HG03064 (cell line): ENCODE data around the gene CASS4.

Experiments used
- ATAC-seq: cut with Tn5 transposase; IDR thresholded peaks from one replicate; pipeline ENCODE4 v1.9.1; 2021; ENCODE audit warnings: low read depth; ENCODE audit not compliant: unreplicated experiment

The CASS4 gene

DNA sequence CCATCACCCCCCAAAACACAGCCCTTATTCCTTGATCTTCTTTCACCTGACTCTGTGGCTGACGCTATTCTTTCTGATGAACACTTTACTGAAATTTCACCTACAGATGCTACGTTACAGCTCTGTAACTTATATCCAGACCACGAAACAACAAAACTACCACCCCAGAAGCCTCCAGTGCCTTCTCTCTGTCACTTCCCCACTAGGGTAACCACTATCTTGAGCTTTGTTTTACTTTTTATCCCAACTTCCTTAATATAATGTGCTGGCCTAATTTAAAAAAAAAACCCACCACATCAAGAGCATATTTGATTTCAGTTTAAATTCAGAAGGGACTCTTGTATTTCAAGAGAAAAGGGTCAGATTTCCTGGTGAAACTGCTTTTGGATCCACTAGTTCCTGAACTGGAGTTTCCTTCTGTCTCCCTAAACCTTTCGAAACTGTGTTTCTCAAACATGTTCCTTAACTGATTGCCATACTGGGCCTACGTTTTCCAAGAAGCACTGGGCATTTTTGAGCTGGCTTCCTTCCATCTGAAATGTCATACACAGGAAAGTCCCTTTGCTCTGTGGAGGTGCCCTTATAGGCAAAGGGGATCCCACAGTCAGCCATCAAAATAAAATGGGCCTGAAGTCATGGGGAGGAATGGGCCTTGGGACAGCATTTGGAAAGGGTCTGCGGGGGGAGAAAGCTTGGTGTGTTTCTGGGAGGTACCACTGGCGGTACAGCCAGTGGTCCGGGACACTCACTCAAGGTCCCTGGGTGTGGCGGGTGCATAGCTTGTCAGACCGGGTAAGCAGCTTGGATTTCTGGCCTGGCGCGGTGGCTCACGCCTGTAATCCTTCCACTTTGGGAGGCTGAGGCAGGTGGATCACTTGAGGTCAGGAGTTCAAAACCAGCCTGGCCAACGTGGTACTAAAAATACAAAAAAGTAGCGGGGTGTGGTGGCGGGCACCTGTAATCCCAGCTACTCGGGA lies 30.6 kb downstream of the CASS4 start:
- ATAC-seq: no peak

DNA sequence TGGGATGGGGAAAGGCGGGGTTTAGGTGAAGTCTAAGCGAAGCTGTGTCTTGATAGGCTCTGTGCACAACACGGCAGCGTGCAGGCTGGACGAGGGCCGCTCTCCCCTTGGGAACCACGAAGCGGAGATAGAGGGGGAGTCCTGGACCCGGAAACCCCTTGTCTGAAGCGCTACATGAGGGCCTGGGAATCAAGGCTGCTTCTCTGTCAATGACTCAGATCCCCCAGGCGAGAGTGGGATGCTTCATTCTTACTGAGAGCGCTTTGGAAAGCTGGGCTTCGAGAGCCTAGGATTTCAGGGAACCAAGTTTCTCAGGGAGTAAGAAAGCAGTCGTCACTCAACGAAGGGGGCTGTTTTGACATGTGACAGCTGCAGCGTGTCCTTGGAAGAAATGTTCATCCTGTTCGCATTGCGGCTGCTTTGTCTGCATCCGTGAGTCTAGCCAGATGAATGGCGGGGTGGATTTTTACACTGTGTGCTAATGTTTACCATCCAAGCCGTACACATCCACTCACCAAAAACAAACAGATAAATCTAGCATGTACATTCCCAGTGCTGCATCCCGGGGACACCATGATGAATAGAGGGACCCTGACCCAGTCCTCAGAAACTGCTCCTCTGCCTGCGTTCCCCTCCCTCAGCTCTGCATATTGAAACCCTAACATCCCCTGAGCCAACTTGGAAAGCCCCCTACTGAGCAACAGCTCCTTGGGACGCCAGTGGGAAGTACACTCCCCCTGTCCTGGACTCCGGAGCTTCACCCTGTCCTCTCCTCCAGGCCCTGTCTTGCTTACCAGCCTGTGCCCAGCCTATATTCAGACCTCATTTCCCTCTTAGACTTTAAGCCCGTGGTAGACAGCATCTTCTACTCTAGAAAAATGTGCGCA lies 31.8 kb downstream of the CASS4 start:
- ATAC-seq: no peak

DNA sequence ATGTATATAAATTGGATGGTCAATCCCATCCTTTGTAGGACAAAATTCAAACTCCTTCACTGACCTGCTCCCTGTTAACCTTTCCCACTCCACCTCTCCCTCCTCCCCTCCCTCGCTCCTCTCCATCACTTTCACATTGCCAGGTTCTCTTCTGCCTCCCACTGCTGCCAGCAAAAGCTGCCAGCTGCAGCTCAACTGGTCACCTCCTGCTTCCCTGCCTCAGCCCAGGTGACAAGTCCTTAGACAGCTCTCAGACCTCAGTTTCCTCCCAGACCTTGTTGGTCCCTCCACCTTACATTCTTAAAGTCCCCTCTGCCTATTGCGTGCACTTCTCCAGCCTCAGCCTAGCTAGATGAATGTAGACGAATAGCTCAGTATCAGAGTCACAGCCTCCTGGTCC lies 33.1 kb downstream of the CASS4 start:
- no peak for ATAC-seq

DNA sequence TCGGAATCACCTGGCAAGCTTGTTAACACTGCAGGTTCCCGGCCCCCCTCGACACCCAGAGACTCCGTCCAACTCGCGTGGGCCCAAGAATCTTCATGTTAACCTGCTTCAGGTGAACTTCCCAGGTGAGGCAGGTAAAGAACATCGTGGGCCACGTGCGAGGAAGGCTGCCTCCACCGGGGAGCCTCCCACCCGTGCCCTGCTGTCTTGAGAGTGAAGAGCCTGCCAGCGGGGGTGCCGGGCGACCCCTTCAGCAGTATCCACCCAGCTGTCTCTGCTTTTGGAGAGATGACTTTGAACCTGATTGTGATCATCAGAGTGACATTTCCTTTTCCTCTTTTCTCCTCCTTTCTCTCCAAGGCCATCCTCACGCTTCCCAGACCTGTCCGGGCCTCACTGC lies 33.5 kb downstream of the CASS4 start:
- ATAC-seq: no peak

DNA sequence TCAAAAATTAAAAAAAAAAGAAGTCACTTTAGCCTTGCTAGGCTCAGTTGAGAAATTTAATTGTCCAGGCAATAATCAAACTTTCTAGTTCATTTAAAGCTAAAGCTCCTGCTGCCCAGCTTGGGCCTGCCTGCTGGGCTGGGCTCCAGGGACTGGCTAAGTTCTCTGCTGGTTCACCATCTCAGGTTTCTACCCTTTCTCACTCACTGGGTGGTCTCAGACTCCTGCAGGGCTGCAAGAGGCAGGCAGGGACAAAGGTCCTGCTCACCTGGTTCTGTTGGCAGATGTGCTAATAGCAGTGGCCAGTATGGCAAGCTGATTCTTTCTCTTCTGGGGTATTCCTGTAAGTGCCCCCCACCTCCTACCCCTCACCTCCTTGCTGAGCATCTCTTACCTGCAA lies 35.2 kb downstream of the CASS4 start:
- ATAC-seq: no peak

DNA sequence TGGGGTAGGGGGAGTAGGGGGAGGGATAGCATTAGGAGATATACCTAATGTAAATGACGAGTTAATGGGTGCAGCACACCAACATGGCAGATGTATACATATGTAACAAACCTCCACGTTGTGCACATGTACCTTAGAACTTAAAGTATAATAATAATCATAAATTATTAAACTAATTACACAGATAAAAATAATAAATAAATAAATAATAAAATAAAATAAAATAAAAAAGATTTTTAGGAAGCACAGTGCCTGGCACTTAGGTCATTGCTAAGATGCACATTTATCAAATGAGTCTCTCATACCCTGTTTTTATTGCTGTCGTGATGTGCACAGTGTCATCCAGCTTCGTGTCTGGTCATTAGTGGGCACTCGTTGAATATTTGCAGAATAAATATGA lies 37.4 kb downstream of the CASS4 start:
- ATAC-seq: no peak

DNA sequence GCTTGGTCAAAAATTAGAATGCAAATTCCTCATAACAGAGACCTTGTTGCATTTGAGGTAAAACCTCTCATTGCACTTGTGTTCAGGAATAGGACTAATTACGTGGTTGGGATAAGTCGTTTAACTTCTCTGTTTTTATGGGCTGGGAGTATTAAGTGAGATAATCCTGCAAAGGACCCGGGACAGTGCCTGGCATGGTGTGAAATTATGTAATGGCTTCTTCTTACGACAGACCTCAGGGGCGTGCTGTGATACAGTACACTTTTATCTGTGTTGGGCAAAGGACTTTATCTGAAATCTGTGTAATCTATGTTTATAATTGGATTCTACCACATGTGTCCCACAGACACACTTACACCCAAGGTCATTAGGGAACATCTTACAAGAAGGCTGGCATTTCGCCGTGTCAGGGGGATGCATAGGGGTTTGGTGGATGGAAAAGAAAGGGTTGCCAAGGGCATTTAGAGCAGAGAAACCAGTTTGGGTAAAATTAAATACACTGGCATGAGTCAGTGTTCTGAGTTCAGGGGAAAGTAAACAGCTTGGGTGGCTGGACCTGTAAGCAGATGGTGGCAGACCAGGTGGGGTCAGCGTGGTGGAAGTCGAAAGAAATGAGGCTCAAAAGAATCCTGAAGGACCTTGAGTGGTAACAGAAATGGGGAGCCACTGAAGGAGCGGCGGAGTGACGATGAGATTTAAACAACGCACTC lies 39.2 kb downstream of the CASS4 start:
- no peak for ATAC-seq

DNA sequence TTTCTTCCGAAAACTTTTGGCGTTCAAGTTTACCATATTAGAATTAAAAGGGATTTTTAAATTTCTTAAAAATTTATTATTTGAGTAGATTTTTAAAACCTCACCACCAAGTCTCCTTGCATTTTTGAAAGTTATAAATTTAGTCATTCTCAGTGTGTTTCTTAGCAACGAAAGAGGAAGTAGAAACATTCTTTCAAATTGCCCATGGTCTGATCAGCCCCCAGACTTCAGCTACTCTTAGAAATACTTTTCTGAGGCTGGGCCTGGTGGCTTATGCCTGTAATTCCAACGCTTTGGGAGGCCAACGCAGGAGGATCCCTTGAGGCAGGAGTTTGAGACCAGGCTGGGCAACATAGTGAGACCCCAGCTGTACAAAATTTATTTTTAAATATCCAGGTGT lies 41.3 kb downstream of the CASS4 start:
- ATAC-seq: no peak

DNA sequence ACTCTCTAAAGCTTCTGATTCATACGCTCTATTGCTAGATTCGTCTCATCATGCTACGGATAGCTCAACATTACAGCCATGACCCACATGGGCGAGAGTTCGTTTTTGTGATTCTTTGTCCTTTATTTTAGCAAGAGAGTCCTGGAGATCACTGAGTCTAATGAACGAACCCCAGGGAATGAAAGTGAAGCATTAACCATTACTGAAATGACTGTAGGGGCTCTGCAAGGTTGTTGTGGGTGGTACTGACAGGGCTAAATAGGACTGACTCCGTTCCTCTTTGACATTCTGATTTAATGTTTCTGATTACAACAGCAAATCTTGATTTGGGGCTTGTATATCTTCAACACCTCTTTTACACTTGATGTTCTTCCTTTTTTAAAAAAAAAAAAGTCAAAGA lies 42.7 kb downstream of the CASS4 start:
- ATAC-seq: peak; percentile 87

DNA sequence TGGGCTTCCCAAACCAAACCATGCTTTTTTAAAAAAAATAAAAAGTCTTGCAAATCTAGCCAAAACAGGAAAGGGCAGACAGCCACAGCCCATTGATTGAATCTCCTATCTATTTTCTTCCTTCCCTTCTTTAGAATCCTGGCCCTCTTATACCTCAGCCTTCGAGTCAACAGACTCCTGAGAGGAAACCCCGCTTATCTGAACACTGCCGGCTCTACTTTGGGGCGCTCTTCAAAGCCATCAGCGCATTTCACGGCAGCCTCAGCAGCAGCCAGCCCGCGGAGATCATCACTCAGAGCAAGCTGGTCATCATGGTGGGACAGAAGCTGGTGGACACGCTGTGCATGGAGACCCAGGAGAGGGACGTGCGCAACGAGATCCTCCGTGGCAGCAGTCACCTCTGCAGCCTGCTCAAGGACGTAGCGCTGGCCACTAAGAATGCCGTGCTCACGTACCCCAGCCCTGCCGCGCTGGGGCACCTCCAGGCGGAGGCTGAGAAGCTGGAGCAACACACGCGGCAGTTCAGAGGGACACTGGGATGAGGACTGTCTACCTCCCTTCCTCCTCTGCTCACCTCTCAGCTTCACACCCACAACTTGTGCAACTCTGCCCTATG lies 46.3 kb downstream of the CASS4 start:
- ATAC-seq: no peak

DNA sequence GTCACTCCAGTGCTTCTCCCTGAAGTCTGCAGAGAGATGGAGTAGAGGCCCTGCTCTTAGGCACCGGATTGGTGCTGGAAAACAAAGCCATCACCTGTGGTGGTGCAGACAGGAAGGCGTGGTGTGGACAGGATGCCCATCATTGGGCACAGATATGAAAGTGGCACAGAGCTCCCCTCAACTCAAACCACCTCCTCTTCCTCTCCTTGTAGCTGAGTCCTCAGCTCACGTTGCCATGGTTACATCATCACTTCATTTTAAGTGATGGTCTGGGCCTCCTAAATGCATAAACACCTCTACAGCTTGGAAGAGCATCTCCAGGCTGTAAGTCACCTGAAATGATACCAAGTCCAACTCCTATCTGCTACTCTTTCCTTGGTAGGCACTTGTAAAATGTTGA lies 48.4 kb downstream of the CASS4 start:
- ATAC-seq: no peak

DNA sequence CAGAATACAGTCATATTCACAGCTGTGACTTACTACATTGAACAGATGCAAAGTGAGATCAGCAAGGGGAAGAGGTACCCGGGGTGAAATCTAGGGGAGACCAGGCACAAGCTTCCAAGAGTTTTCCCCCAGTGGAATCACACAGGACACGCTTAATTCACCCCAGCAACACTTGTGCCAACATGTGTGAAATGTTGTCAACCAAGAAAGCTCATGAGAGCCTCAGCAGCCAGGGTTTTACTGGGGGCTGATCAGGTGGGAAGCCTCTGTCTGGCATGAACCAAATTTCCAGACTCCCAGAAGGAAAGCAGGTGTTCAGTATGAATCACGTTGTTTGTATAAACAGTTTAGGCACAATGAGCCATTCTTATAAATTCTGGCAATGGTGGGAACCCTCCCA lies 49.5 kb downstream of the CASS4 start:
- no peak for ATAC-seq

DNA sequence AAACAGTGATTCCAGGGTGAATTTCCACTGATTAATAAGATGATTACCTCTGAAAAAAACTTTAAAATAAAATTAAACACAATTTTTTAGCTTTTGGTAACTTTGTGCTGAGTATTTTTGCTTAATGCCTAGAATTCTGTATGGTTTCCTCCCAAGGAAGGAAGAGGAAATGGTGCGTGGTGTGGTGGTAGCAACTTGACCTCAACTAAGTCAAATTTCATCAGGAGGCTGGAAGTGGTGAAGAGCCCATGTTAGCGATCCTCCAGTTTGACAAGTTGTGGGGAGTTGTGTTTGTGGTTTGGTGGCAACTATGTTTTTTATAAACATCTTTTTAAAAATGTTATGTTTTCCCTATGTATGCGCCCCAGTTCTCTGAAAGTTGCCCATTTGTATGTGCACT lies 51.4 kb downstream of the CASS4 start:
- no peak for ATAC-seq

DNA sequence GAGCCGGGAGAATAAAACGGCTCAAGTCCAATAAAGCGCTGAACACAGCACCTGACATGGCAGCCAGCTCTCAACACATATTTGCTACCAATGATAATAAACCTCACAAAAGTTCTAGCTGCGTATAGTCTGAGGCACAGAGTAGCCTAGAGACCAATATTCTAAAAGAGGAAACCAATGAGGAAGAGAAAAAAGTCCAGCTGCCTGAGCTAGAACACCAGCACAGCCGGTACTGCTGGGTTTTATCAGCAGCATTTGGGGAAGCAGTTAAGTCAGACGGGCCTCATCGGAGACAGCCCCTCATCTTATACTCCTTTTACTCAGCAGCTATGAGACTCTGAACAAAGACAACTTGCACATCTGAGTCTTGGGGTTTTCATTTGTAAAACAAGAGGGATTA lies 53.9 kb downstream of the CASS4 start:
- no peak for ATAC-seq

DNA sequence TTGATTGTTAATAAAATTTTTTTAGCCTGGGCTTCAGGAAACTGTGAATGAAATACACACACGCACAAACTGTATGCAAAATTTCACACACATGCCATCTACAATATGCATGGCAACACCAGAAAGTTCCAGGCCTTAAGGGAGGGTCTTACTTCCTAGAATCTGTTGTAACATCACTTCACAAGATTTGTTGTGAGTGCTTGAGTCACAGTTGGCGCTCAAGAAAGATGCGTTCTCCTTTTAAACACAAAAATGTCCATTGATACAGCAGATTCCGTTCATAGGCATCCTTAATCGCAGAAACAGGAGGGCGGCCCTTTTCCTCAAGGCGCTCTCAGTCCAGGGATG lies 55.9 kb downstream of the CASS4 start:
- no peak for ATAC-seq

DNA sequence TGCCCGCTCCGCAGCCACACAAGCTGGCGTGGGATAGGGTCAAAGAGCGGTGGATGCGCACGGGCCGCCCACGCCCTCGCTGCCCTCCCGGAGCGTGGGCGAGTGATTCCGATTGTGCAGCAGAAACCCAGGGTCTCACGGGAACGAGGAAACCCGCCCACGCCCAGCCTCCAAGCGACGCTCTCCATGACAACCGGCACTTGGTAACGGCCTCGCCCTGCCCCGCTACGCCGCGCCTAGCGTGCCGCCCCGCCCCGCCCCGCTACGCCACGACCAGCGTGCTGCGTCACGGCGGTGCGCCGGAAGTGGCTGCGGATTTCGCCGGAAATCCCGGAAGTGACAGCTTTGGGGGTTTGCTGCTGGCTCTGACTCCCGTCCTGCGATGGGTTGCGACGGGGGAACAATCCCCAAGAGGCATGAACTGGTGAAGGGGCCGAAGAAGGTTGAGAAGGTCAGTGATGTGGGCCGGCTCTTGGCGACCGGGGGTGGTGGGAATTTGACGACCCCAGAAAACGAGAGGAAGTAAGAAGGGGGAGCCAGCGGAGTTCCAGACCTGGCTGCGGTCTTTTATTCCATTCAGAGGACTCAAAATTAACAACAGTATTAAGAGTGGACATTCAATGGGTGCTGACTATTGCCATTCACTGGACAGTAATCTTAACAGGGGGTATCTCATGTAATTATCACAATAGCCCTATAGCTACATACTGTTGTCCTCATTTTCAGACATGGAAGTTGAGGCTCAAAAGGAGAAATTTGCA lies 56.4 kb downstream of the CASS4 start, which contains the start of gene RTF2:
Gene RTF2, plus strand, starts transcription at position 312 of the 761 bp plus-strand sequence. Its CDS starts 71 bp downstream, at position 383.
- peak; percentile 97 for ATAC-seq

DNA sequence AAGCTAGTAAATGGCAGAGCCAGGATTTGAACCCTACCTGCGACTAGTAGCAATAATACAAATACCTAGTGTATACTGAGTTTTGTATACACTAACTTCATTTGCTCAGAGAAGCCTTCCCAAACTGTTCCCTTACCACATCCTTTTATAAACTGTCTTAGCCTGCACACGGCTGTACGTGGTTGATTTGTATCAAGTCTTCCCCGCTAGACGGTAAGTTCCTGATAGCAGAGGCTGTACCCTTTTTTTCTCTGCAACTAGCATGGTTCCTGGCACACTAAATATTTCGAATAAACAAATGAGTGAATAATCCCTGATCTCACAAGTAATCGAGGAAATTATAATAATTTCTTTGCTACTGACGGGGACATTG lies 57.0 kb downstream of the CASS4 start:
- ATAC-seq: no peak

DNA sequence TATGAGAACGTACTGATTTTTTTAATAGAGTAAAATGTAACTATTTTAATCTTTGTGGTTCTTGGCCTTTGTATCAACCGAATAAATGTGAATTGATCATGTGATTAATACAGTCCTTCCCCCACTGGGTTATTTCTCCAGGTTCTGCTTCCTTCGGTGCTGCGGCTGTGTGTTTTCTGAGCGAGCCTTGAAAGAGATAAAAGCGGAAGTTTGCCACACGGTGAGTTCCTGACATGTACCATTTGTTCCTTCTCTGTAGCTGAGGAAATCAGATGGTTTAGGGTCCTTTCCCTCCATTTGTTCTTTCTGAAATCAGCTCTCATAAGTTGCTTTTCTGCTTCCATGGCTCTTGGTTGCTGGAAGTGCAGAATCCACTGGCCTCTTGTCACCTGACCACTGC lies 71.9 kb downstream of the CASS4 start:
- ATAC-seq: no peak

DNA sequence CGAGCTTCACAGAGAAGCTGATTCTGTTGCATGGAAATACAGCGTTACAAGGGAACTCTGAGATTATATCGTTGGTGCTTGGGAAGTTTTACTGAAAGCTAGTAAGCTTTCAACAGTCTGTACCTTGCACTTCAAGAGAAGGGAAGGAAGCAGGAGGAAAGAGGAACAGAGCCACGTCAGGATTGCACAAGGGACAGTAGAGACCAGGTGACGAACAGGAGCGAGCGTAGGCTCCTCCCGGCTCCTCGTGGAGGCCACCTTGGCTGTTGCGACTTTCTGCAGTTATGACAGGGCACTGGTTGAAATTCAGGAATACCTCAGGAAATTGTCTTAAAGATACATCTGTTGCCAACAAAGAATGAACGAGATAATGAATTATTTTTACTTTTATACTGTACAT lies 75.2 kb downstream of the CASS4 start:
- no peak for ATAC-seq

DNA sequence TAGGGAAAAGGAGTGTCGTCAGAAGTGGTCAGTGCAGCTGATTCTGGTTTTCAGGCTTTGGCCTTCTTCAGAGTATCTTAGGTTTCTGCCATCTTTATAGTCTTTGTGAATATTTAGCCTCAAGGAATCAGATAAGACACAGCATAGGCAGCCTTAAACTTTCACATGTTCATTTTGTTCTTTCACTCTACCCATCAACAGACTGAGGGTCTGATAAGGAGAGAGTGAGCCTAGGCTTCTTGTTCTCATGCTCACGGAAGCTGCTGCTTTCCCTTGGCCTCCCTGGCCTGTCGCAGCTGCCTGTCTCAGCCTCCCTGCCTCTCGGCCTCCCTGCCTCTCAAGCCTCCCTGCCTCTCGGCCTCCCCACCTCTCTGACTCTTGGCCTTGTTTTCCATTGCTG lies 76.5 kb downstream of the CASS4 start:
- no peak for ATAC-seq
